Measurements from ENCODE around the gene NPEPL1. TPM values are rescaled to one million over a fixed set of nuclear protein-coding genes. Genes with fewer than 3 reads are reported as not detected.

NPEPL1 gene
- total RNA-seq, 1 experiment from 2014 or later: 31.1 TPM

DNA sequence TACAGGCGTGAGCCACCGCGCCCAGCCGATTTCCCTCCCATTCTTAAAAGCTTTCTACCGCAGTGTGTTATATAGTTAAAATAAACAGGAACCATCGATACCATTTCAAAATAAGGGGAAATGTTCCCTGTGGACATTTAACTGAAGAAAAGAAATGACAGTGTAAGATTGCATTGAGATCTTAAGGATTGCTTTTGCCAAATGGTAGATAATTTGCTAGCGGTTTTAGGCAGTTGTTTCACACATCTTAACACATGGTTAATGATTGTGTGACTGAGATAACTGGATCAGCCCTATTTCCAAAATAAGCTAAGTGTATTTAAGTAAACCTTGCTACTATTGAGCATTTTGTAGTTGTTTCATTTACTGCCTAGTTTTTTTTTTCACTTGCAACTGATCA is 25.9 kb upstream of the NPEPL1 start:
- H3K23ac ChIP-seq (ENCODE audit: insufficient read length, low read depth, low read length): no peak overlapping the region
- H3K27me3 Mint-ChIP-seq (ENCODE audit: low read depth): no peaks in the 10 kb centered on the region
- H3K56ac ChIP-seq (ENCODE audit: insufficient read length, low read depth, low read length): no peak overlapping the region
- no peaks in the 10 kb centered on the region for H3K79me1 ChIP-seq (ENCODE audit: insufficient read depth, low read depth, low read length, poor library complexity, severe bottlenecking)
- no peak overlapping the region for H3K9ac ChIP-seq (ENCODE audit: extremely low read depth, insufficient read length, low read length)
- no CpG with 5 or more reads among the region's 7 CpGs for WGBS (ENCODE audit: extremely low coverage, insufficient read length, low lambda C conversion rate)
- TF ChIP-seq, protein P1, sequence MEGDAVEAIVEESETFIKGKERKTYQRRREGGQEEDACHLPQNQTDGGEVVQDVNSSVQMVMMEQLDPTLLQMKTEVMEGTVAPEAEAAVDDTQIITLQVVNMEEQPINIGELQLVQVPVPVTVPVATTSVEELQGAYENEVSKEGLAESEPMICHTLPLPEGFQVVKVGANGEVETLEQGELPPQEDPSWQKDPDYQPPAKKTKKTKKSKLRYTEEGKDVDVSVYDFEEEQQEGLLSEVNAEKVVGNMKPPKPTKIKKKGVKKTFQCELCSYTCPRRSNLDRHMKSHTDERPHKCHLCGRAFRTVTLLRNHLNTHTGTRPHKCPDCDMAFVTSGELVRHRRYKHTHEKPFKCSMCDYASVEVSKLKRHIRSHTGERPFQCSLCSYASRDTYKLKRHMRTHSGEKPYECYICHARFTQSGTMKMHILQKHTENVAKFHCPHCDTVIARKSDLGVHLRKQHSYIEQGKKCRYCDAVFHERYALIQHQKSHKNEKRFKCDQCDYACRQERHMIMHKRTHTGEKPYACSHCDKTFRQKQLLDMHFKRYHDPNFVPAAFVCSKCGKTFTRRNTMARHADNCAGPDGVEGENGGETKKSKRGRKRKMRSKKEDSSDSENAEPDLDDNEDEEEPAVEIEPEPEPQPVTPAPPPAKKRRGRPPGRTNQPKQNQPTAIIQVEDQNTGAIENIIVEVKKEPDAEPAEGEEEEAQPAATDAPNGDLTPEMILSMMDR (conservative IDR thresholded peaks at IDR 0.05): no peak
- peak overlapping the region; percentile 66 to 95 (median 77); a peak in 5 of 7 replicates for H3K27ac Mint-ChIP-seq
- H3K18ac ChIP-seq (ENCODE audit: insufficient read length, low read depth, low read length): no peak overlapping the region
- no peak overlapping the region for H2AK5ac ChIP-seq (ENCODE audit: insufficient read length, low read length)
- H3K23me2 ChIP-seq (ENCODE audit: insufficient read length, low read depth, low read length, poor library complexity, severe bottlenecking): no peaks in the 10 kb centered on the region
- H3K4me2 ChIP-seq (ENCODE audit: insufficient read depth, insufficient read length, low read length): no peak overlapping the region
- no peak overlapping the region for H4K8ac ChIP-seq (replicated peaks; ENCODE audit: insufficient read length, low read depth, low read length)
- no peaks in the 10 kb centered on the region for H4K20me1 ChIP-seq (ENCODE audit: control insufficient read depth, insufficient read depth, insufficient read length)
- H3K9me3 Mint-ChIP-seq: no peaks in the 10 kb centered on the region
- no peak for DNase-seq
- no peak overlapping the region for H2BK20ac ChIP-seq (ENCODE audit: low read depth, low read length, poor library complexity, severe bottlenecking)
- no peak overlapping the region for H2AFZ ChIP-seq (ENCODE audit: low read length)
- H3K4ac ChIP-seq (ENCODE audit: low read depth, low read length): no peak overlapping the region
- no peak overlapping the region for H3T11ph ChIP-seq (ENCODE audit: low read length)
- H2BK5ac ChIP-seq (ENCODE audit: insufficient read length, low read length): no peak overlapping the region
- H3K4me1 ChIP-seq (ENCODE audit: insufficient read depth, low read length): peaks cover 12% of the 10 kb centered on the region
- H2BK12ac ChIP-seq (ENCODE audit: insufficient read length, low read depth, low read length): no peak overlapping the region
- no peak overlapping the region for H3K4me3 Mint-ChIP-seq
- H2BK15ac ChIP-seq (ENCODE audit: low read depth, low read length): no peak overlapping the region
- H3K36me3 Mint-ChIP-seq (ENCODE audit: insufficient read depth in 1 of 3, low read depth in 3 of 3): peaks cover 7 to 47% (median 36%) of the 10 kb centered on the region in 3 experiments
- peaks cover 64 to 78% of the 10 kb centered on the region in 2 experiments for H3K4me1 Mint-ChIP-seq
- H3K9me3 ChIP-seq (ENCODE audit: control insufficient read depth, low read depth, low read length): no peaks in the 10 kb centered on the region
- H3K27ac ChIP-seq (ENCODE audit: insufficient read length, low read depth, low read length): no peak overlapping the region
- H4K5ac ChIP-seq (ENCODE audit: insufficient read length, low read depth, low read length): no peak overlapping the region
- H3K14ac ChIP-seq (ENCODE audit: insufficient read depth, low read length): no peak overlapping the region
- H3K79me2 ChIP-seq (ENCODE audit: insufficient read depth, low read length): peaks cover 14% of the 10 kb centered on the region; the same call in 1 of the 2 replicates
- no peak overlapping the region for H2BK120ac ChIP-seq (ENCODE audit: low read depth, low read length, poor library complexity, severe bottlenecking)
- no peaks in the 10 kb centered on the region for H3K27me3 ChIP-seq (ENCODE audit: insufficient read depth, low read length)
- no peak overlapping the region for H4K91ac ChIP-seq (ENCODE audit: insufficient read length, low read depth, low read length)

Data from H9 (cell line).